B cell (primary cell): ENCODE measurements around the gene INTS12. TPM values are rescaled to one million over a fixed set of nuclear protein-coding genes. Genes with fewer than 3 reads are reported as not detected.

Source experiments
- ATAC-seq: fragments of 200-7000 bp; cut with Tn5 transposase; one replicate; pipeline ENCODE4 v1.10.0; 2021; ENCODE audit warnings: low read depth, mild to moderate bottlenecking, moderate number of reproducible peaks, moderate library complexity
- CTCF ChIA-PET: fragments of 350-600 bp; sonication (Branson Sonifier 250); formaldehyde crosslinking; loops from one replicate; lab custom pipeline; 2021; ENCODE audit warnings: antibody characterized with exemption, inconsistent platforms; lab: Charles Lee
- POLR2A ChIA-PET: fragments of 350-600 bp; sonication (Branson Sonifier 250); formaldehyde crosslinking; loops from one replicate; lab custom pipeline; 2021; ENCODE audit warnings: antibody characterized with exemption; lab: Charles Lee
- DNase-seq: peaks from one replicate; pipeline ENCODE4 v3.0.0; 2013
- H2AFZ ChIP-seq: 2 replicates; pipeline ENCODE4 v1.6.1; 2012; ENCODE audit warnings: mild to moderate bottlenecking, low read depth, low read length; ENCODE audit not compliant: insufficient read depth, poor library complexity, severe bottlenecking
- H3K27ac ChIP-seq, 2 donors: 1 replicate in 1 of 2; 2 replicates in 1 of 2; pipeline ENCODE4 v1.5.1; 2012 to 2013; ENCODE audit warnings: low read length in 2 of 2, mild to moderate bottlenecking in 2 of 2, moderate library complexity in 1 of 2
- H3K27me3 ChIP-seq, 4 experiments: fragments of 200-600 bp in 1 of 4; sonication (generic) in 1 of 4; replicated peaks in 1 of 4; 1 replicate in 2 of 4; 2 replicates in 2 of 4; pipeline versions ENCODE4 v1.6.1 to v1.7.0; 2013 to 2016; ENCODE audit warnings: low read length in 3 of 4, mild to moderate bottlenecking in 2 of 4, mixed read lengths in 1 of 4, moderate library complexity in 1 of 4; ENCODE audit not compliant: insufficient read depth in 4 of 4, control insufficient read depth in 3 of 4; ENCODE audit errors: control extremely low read depth in 1 of 4
- H3K36me3 ChIP-seq, 2 experiments: replicated peaks in 1 of 2; 1 replicate in 1 of 2; 2 replicates in 1 of 2; pipeline versions ENCODE4 v1.6.1 to v1.7.1; 2013; ENCODE audit warnings: low read length in 1 of 2; ENCODE audit not compliant: insufficient read depth in 2 of 2, control insufficient read depth in 1 of 2; ENCODE audit errors: control extremely low read depth in 1 of 2, extremely low read depth in 1 of 2
- H3K4me1 ChIP-seq, 2 donors: fragments of 200-600 bp in 1 of 2; sonication (generic) in 1 of 2; 1 replicate in 1 of 2; 2 replicates in 1 of 2; pipeline versions ENCODE4 v1.5.1 to v1.6.1; 2013 to 2017; ENCODE audit warnings: low read length in 2 of 2; ENCODE audit not compliant: control insufficient read depth in 2 of 2, insufficient read depth in 2 of 2
- H3K4me2 ChIP-seq: replicated peaks from 2 replicates; pipeline ENCODE3; 2012; ENCODE audit warnings: mild to moderate bottlenecking, low read depth, low read length; ENCODE audit not compliant: poor library complexity, severe bottlenecking
- H3K4me3 ChIP-seq, 5 experiments: fragments of 200-600 bp in 1 of 5; sonication (generic) in 1 of 5; 1 replicate in 3 of 5; 2 replicates in 2 of 5; pipeline versions ENCODE4 v1.5.1 to v1.7.0; 2011 to 2016; ENCODE audit warnings: low read length in 4 of 5, mild to moderate bottlenecking in 4 of 5, low read depth in 2 of 5, control low read depth in 1 of 5, moderate library complexity in 1 of 5; ENCODE audit not compliant: insufficient read depth in 1 of 5; ENCODE audit errors: control extremely low read depth in 1 of 5, extremely low read depth in 1 of 5
- H3K79me2 ChIP-seq: fragments of 200-600 bp; sonication (generic); one replicate; pipeline ENCODE4 v1.6.0; 2016; ENCODE audit warnings: low read length; ENCODE audit not compliant: control insufficient read depth, insufficient read depth
- H3K9ac ChIP-seq: fragments of 200-600 bp; sonication (generic); 2 replicates; pipeline ENCODE4 v1.6.1; 2017; ENCODE audit warnings: mild to moderate bottlenecking, low read length, moderate library complexity
- H3K9me3 ChIP-seq, 3 donors: one replicate each; pipeline versions ENCODE4 v1.6.1 to v1.7.1; 2013; ENCODE audit warnings: low read length in 2 of 3; ENCODE audit not compliant: control insufficient read depth in 2 of 3, insufficient read depth in 1 of 3; ENCODE audit errors: control extremely low read depth in 1 of 3
- H4K20me1 ChIP-seq: 2 replicates; pipeline ENCODE4 v1.6.0; 2012; ENCODE audit warnings: mild to moderate bottlenecking, low read length; ENCODE audit not compliant: insufficient read depth, control insufficient read depth, poor library complexity, severe bottlenecking
- H3K27ac Mint-ChIP-seq: one replicate; pipeline ENCODE4 v1.8.0; 2021; ENCODE audit warnings: mixed read lengths
- H3K27me3 Mint-ChIP-seq: one replicate; pipeline ENCODE4 v1.8.0; 2021; ENCODE audit warnings: mixed read lengths
- H3K4me1 Mint-ChIP-seq: one replicate; pipeline ENCODE4 v1.8.0; 2021; ENCODE audit warnings: mixed read lengths
- H3K4me3 Mint-ChIP-seq: one replicate; pipeline ENCODE4 v1.8.0; 2021; ENCODE audit warnings: mixed read lengths
- H3K9me3 Mint-ChIP-seq: one replicate; pipeline ENCODE4 v1.8.0; 2022; ENCODE audit warnings: mixed read lengths; ENCODE audit not compliant: insufficient read depth
- EZH2 ChIP-seq: IDR thresholded peaks from 2 replicates; pipeline ENCODE4 v1.6.1; 2012; ENCODE audit warnings: borderline replicate concordance, low read depth, mild to moderate bottlenecking, moderate library complexity, low read length; ENCODE audit not compliant: insufficient read depth, poor library complexity, severe bottlenecking
- WGBS: methylation state at CpG from one replicate; pipeline ENCODE4 v1.1.5; 2013; ENCODE audit warnings: missing lambda C conversion rate; ENCODE audit not compliant: insufficient coverage; 5-methylcytosine and 5-hydroxymethylcytosine counted together
- intact Hi-C: fragments of 100-400 bp; cut with micrococcal nuclease; formaldehyde crosslinking; loops from one replicate; pipeline ENCODE4 v1.10.0; 2022
- polyA plus RNA-seq: library from polyadenylated mRNA; depleted of rRNA; stranded (reverse); fragments of >200 nt; gene quantifications from 2 replicates; pipeline ENCODE4 v1.2.3, GENCODE V29; 2012
- total RNA-seq, 2 donors: library from RNA; stranded (reverse); fragments of 120-200 nt in 1 of 2; gene quantifications; 1 replicate in 1 of 2; 2 replicates in 1 of 2; pipeline versions ENCODE4 v1.2.3 to v1.2.4, GENCODE V29; 2013 to 2022
- TF ChIP-seq, protein P1 (sequence below): fragments of 200-600 bp; IDR thresholded peaks from one replicate; pipeline ENCODE4 v1.8.0; 2022; ENCODE audit warnings: antibody characterized with exemption, mild to moderate bottlenecking

Gene INTS12
- total and polyA plus RNA-seq, 2 donors (not counting 1 experiment from before 2014, with no cell fraction given), result 19.1 to 21.6 TPM

DNA sequence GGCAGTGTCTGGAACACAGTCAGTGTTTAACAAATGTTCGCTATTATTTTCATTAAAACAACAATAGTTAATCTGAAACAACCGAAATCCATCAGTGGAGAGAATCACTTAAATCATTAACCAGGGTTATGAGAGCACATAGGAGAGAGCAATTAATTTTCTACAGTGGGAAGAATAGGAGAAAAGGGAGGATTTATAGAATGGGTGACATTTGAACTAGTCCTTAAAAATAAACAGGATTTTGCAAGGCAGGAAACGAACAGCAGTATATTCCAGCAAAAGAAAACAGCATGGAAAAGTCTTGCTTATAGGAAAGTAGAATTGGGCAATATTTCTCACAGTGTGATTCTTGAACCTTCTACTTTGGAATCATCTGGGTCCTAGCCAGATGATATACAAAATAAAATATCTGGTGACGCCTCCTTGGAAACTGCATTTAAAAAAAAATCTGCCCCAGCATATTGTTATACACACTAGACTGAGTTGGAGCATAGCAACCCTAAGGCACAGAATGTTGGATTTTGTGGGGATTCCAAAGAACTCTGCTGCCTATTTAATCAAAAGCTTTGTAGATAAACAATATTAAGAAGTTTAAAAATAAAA, 56.1 kb downstream of the INTS12 start:
- Histone ChIP-seq H4K20me1 (no peaks in the 10 kb centered on the region), H3K36me3 (no peaks in the 10 kb centered on the region), H3K4me3 (no peak overlapping the region), H3K79me2 (no peaks in the 10 kb centered on the region), H3K9ac (no peak overlapping the region), H3K27ac (no peak overlapping the region), H3K9me3 (peaks cover 0 to 1% (median 0%) of the 10 kb centered on the region in 3 donors), H3K4me1 (no peaks in the 10 kb centered on the region), H3K4me2 (no peak overlapping the region), H3K27me3 (no peaks in the 10 kb centered on the region), H2AFZ (no peak overlapping the region)
- WGBS, result no CpG with 5 or more reads among the region's 4 CpGs
- no peak for TF ChIP-seq EZH2
- TF ChIP-seq, protein P1, sequence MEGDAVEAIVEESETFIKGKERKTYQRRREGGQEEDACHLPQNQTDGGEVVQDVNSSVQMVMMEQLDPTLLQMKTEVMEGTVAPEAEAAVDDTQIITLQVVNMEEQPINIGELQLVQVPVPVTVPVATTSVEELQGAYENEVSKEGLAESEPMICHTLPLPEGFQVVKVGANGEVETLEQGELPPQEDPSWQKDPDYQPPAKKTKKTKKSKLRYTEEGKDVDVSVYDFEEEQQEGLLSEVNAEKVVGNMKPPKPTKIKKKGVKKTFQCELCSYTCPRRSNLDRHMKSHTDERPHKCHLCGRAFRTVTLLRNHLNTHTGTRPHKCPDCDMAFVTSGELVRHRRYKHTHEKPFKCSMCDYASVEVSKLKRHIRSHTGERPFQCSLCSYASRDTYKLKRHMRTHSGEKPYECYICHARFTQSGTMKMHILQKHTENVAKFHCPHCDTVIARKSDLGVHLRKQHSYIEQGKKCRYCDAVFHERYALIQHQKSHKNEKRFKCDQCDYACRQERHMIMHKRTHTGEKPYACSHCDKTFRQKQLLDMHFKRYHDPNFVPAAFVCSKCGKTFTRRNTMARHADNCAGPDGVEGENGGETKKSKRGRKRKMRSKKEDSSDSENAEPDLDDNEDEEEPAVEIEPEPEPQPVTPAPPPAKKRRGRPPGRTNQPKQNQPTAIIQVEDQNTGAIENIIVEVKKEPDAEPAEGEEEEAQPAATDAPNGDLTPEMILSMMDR, result no peak
- Mint-ChIP-seq H3K27me3 (peaks cover 14% of the 10 kb centered on the region), H3K9me3 (no peaks in the 10 kb centered on the region), H3K4me1 (no peaks in the 10 kb centered on the region), H3K27ac (no peak overlapping the region), H3K4me3 (no peak overlapping the region)
- DNase-seq (no peak), ATAC-seq (no peak)
- ChIA-PET POLR2A (no interaction called here), CTCF (no interaction called here)
- intact Hi-C loops, result no loop called here

DNA sequence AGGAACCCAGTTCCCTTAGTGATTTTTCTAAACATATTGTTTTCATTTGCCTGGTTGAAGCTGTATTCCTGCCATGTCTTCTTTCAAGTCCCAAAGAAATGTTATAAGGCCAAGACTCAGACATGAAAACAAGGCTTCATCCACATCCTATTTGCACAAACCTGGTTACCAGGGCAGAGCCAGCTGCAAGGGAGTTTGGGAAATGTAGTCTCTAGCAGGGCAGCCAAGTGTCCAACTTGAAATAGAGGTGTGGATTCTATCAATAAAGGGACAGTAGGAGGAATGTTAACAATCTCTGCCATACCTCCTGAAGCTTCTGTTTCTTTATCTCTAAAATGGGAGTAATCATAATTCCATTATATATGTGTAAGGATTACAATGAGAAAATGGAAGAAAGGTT, 56.6 kb downstream of the INTS12 start:
- Mint-ChIP-seq H3K27ac (no peak overlapping the region), H3K4me1 (no peaks in the 10 kb centered on the region), H3K27me3 (peaks cover 14% of the 10 kb centered on the region), H3K9me3 (no peaks in the 10 kb centered on the region), H3K4me3 (no peak overlapping the region)
- ChIA-PET CTCF (no interaction called here), POLR2A (no interaction called here)
- H3K4me2 ChIP-seq, result no peak overlapping the region
- peaks cover 0 to 1% (median 0%) of the 10 kb centered on the region in 3 donors for H3K9me3 ChIP-seq
- no peaks in the 10 kb centered on the region for H4K20me1 ChIP-seq
- DNase-seq, result no peak
- no peaks in the 10 kb centered on the region for H3K79me2 ChIP-seq
- H3K27me3 ChIP-seq, result no peaks in the 10 kb centered on the region
- H3K4me1 ChIP-seq, result no peaks in the 10 kb centered on the region
- no peak for ATAC-seq
- H3K27ac ChIP-seq, result no peak overlapping the region
- H2AFZ ChIP-seq, result no peak overlapping the region
- H3K4me3 ChIP-seq, result no peak overlapping the region
- no peak overlapping the region for H3K9ac ChIP-seq
- H3K36me3 ChIP-seq, result no peaks in the 10 kb centered on the region
- TF ChIP-seq EZH2, result no peak
- TF ChIP-seq, protein P1, result no peak
- intact Hi-C loops, result no loop called here
